Measurements from ENCODE around the gene ADGRF4. TPM values are rescaled to one million over a fixed set of nuclear protein-coding genes. Genes with fewer than 3 reads are reported as not detected.

Gene ADGRF4
- total and polyA plus RNA-seq, 2 of the 8 experiments (the other 6 are each of a cell fraction or from before 2014, with no cell fraction given), result 0.02 TPM; not detected in 1

DNA sequence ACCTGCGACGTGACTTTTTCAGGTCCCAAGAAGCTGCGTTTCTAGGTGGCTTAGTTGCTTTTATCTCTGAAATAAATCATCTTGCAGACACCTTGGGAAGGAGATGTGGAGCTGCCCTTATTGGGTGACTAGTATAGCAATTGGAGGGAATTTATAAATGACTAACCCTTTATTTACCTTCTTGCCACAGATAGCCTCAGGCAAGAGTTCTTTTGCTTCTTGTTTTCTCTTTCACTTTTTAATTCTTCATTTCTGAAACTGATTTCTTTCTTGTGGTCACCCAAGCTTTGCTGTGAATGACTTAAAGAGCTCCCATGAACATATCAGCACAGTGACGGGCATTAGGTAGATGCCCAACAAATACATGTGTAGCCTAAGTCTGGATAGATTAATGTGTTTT is 3.0 kb downstream of the ADGRF4 start (continued):
- TF ChIP-seq, protein P1, sequence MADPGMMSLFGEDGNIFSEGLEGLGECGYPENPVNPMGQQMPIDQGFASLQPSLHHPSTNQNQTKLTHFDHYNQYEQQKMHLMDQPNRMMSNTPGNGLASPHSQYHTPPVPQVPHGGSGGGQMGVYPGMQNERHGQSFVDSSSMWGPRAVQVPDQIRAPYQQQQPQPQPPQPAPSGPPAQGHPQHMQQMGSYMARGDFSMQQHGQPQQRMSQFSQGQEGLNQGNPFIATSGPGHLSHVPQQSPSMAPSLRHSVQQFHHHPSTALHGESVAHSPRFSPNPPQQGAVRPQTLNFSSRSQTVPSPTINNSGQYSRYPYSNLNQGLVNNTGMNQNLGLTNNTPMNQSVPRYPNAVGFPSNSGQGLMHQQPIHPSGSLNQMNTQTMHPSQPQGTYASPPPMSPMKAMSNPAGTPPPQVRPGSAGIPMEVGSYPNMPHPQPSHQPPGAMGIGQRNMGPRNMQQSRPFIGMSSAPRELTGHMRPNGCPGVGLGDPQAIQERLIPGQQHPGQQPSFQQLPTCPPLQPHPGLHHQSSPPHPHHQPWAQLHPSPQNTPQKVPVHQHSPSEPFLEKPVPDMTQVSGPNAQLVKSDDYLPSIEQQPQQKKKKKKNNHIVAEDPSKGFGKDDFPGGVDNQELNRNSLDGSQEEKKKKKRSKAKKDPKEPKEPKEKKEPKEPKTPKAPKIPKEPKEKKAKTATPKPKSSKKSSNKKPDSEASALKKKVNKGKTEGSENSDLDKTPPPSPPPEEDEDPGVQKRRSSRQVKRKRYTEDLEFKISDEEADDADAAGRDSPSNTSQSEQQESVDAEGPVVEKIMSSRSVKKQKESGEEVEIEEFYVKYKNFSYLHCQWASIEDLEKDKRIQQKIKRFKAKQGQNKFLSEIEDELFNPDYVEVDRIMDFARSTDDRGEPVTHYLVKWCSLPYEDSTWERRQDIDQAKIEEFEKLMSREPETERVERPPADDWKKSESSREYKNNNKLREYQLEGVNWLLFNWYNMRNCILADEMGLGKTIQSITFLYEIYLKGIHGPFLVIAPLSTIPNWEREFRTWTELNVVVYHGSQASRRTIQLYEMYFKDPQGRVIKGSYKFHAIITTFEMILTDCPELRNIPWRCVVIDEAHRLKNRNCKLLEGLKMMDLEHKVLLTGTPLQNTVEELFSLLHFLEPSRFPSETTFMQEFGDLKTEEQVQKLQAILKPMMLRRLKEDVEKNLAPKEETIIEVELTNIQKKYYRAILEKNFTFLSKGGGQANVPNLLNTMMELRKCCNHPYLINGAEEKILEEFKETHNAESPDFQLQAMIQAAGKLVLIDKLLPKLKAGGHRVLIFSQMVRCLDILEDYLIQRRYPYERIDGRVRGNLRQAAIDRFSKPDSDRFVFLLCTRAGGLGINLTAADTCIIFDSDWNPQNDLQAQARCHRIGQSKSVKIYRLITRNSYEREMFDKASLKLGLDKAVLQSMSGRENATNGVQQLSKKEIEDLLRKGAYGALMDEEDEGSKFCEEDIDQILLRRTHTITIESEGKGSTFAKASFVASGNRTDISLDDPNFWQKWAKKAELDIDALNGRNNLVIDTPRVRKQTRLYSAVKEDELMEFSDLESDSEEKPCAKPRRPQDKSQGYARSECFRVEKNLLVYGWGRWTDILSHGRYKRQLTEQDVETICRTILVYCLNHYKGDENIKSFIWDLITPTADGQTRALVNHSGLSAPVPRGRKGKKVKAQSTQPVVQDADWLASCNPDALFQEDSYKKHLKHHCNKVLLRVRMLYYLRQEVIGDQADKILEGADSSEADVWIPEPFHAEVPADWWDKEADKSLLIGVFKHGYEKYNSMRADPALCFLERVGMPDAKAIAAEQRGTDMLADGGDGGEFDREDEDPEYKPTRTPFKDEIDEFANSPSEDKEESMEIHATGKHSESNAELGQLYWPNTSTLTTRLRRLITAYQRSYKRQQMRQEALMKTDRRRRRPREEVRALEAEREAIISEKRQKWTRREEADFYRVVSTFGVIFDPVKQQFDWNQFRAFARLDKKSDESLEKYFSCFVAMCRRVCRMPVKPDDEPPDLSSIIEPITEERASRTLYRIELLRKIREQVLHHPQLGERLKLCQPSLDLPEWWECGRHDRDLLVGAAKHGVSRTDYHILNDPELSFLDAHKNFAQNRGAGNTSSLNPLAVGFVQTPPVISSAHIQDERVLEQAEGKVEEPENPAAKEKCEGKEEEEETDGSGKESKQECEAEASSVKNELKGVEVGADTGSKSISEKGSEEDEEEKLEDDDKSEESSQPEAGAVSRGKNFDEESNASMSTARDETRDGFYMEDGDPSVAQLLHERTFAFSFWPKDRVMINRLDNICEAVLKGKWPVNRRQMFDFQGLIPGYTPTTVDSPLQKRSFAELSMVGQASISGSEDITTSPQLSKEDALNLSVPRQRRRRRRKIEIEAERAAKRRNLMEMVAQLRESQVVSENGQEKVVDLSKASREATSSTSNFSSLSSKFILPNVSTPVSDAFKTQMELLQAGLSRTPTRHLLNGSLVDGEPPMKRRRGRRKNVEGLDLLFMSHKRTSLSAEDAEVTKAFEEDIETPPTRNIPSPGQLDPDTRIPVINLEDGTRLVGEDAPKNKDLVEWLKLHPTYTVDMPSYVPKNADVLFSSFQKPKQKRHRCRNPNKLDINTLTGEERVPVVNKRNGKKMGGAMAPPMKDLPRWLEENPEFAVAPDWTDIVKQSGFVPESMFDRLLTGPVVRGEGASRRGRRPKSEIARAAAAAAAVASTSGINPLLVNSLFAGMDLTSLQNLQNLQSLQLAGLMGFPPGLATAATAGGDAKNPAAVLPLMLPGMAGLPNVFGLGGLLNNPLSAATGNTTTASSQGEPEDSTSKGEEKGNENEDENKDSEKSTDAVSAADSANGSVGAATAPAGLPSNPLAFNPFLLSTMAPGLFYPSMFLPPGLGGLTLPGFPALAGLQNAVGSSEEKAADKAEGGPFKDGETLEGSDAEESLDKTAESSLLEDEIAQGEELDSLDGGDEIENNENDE (IDR thresholded peaks at IDR 0.05; ENCODE audit: insufficient replicate concordance, low read length), result no peak
- TF ChIP-seq SP1 (IDR thresholded peaks at IDR 0.05; ENCODE audit: low read depth, low read length) (no peak), SAP30 (IDR thresholded peaks at IDR 0.05; ENCODE audit: insufficient read depth, insufficient replicate concordance, low read length) (no peak), RFX5 (IDR thresholded peaks at IDR 0.05; ENCODE audit: borderline replicate concordance, low read depth, low read length) (no peak), SIRT6 (IDR thresholded peaks at IDR 0.05; ENCODE audit: low read length) (no peak), KDM4A (IDR thresholded peaks at IDR 0.05; ENCODE audit: low read depth, low read length, severe bottlenecking) (no peak), CHD1 (IDR thresholded peaks at IDR 0.05; ENCODE audit: low read depth, low read length) (no peak), SP2 (IDR thresholded peaks at IDR 0.05; ENCODE audit: low read length) (no peak), POU5F1 (IDR thresholded peaks at IDR 0.05; ENCODE audit: low read depth, low read length) (no peak)
- TF ChIP-seq, protein P2, sequence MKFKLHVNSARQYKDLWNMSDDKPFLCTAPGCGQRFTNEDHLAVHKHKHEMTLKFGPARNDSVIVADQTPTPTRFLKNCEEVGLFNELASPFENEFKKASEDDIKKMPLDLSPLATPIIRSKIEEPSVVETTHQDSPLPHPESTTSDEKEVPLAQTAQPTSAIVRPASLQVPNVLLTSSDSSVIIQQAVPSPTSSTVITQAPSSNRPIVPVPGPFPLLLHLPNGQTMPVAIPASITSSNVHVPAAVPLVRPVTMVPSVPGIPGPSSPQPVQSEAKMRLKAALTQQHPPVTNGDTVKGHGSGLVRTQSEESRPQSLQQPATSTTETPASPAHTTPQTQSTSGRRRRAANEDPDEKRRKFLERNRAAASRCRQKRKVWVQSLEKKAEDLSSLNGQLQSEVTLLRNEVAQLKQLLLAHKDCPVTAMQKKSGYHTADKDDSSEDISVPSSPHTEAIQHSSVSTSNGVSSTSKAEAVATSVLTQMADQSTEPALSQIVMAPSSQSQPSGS (IDR thresholded peaks at IDR 0.05; ENCODE audit: low read length), result no peak

All from H1 (cell line).